ENCODE results near the gene SDC1. TPM values are rescaled to one million over a fixed set of nuclear protein-coding genes. Genes with fewer than 3 reads are reported as not detected.

Gene SDC1
- total RNA-seq, 1 donor from 2014 or later: 0.98 TPM

- ATAC-seq (no peak), DNase-seq (ENCODE audit: low spot score) (peak; percentile 26)
- intact Hi-C loops (cut with DNase I): no loop called here
Measured at GRCh38 chr2:20164734-20165478, 60.0 kb downstream of the SDC1 start.

- ATAC-seq (no peak), DNase-seq (ENCODE audit: low spot score) (peak; percentile 31)
- intact Hi-C loops (cut with DNase I): no loop called here
Measured at GRCh38 chr2:20164061-20164733, 60.7 kb downstream of the SDC1 start.

GRCh38 chr2:20159411-20160070 is 65.4 kb downstream of the SDC1 start:
- intact Hi-C loops (cut with DNase I): no loop called here
- no peak for DNase-seq (ENCODE audit: low spot score)
- no peak for ATAC-seq

- ATAC-seq (no peak), DNase-seq (ENCODE audit: low spot score) (peak; percentile 6)
- intact Hi-C loops (cut with DNase I): no loop called here
Measured at GRCh38 chr2:20157193-20157891, 67.6 kb downstream of the SDC1 start.

- ATAC-seq (no peak), DNase-seq (ENCODE audit: low spot score) (no peak)
- intact Hi-C loops (cut with DNase I): no loop called here
Measured at GRCh38 chr2:20156836-20157192, 68.1 kb downstream of the SDC1 start.

- ATAC-seq: no peak
- intact Hi-C loops (cut with DNase I): no loop called here
- no peak for DNase-seq (ENCODE audit: low spot score)
Measured at GRCh38 chr2:20156076-20156759, 68.7 kb downstream of the SDC1 start.

GRCh38 chr2:20153131-20153851 is 71.6 kb downstream of the SDC1 start:
- no peak for ATAC-seq

GRCh38 chr2:20150806-20151571 is 73.9 kb downstream of the SDC1 start:
- DNase-seq (ENCODE audit: low spot score) (no peak), ATAC-seq (no peak)
- intact Hi-C loops (cut with DNase I): no loop called here

More at GRCh38 chr2:20153131-20153851, 71.6 kb downstream of the SDC1 start:
- DNase-seq (ENCODE audit: low spot score): no peak
- intact Hi-C loops (cut with DNase I): no loop called here

Other genes starting within 250 kb of the SDC1 start
- 16.4 TPM for gene WDR35, start 235.0 kb downstream of the SDC1 start, total RNA-seq
- gene MATN3, start 212.5 kb downstream of the SDC1 start, total RNA-seq: 8.8 TPM
- 253 TPM for gene LAPTM4A, start 173.5 kb downstream of the SDC1 start, total RNA-seq
- 130 TPM for gene PUM2, start 125.7 kb upstream of the SDC1 start, total RNA-seq
- 236 TPM for gene RHOB, start 221.9 kb upstream of the SDC1 start, total RNA-seq

Measured in sciatic nerve (tissue), 2 donors.